IPS DF 6.9 (cell line): ENCODE results near the gene CACNA1C.

Experiments
- DNase-seq: peaks from one replicate; pipeline ENCODE4 v3.0.0-alpha.2; 2013; ENCODE audit warnings: low read depth, low spot score
- H3K27ac ChIP-seq: one replicate; pipeline ENCODE4 v1.5.1; 2013; ENCODE audit warnings: low read length, control low read depth
- H3K27me3 ChIP-seq: 2 replicates; pipeline ENCODE4 v1.6.1; 2013; ENCODE audit warnings: mild to moderate bottlenecking, low read length; ENCODE audit not compliant: control insufficient read depth, insufficient read depth
- H3K36me3 ChIP-seq: 2 replicates; pipeline ENCODE4 v1.6.1; 2013; ENCODE audit warnings: low read length; ENCODE audit not compliant: control insufficient read depth, insufficient read depth
- H3K4me1 ChIP-seq: 2 replicates; pipeline ENCODE4 v1.6.1; 2013; ENCODE audit warnings: low read length; ENCODE audit not compliant: control insufficient read depth, insufficient read depth
- H3K4me3 ChIP-seq: 2 replicates; pipeline ENCODE4 v1.5.1; 2013; ENCODE audit warnings: mild to moderate bottlenecking, low read length
- H3K9me3 ChIP-seq: 2 replicates; pipeline ENCODE4 v1.6.1; 2013; ENCODE audit warnings: low read length, inconsistent platforms; ENCODE audit not compliant: control insufficient read depth, insufficient read depth
- WGBS: extraction: QIAGEN DNeasy Blood & Tissue Kit; methylation state at CpG from one replicate; pipeline ENCODE4 v1.1.7; 2013; ENCODE audit warnings: mixed read lengths, missing lambda C conversion rate; ENCODE audit not compliant: insufficient read length, insufficient coverage; 5-methylcytosine and 5-hydroxymethylcytosine counted together

The CACNA1C gene

DNA sequence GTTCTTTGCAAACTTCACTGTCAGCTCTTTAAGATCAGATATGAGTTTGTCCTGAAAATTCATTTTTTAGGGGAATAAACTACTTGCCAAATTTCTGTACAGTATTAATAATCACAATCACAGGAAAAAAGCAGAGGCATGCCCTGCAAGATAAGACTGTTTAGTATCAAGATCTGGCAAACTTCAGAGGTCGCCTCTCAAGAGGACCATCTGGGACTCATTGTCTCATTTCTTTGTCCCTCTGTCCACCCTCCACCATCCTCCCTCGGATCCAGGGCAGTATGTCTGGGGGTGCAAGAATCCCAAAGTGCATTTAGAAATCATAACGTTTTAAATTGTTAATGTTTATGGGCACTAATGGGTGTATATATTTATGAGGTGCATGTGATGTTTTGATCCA is 509.6 kb downstream of the CACNA1C start:
- Histone ChIP-seq H3K9me3 (no peaks in the 10 kb centered on the region), H3K27ac (no peak overlapping the region), H3K27me3 (no peaks in the 10 kb centered on the region), H3K4me1 (no peaks in the 10 kb centered on the region), H3K4me3 (no peak overlapping the region), H3K36me3 (no peaks in the 10 kb centered on the region)
- no peak for DNase-seq
- no CpG with 5 or more reads among the region's 3 CpGs for WGBS

DNA sequence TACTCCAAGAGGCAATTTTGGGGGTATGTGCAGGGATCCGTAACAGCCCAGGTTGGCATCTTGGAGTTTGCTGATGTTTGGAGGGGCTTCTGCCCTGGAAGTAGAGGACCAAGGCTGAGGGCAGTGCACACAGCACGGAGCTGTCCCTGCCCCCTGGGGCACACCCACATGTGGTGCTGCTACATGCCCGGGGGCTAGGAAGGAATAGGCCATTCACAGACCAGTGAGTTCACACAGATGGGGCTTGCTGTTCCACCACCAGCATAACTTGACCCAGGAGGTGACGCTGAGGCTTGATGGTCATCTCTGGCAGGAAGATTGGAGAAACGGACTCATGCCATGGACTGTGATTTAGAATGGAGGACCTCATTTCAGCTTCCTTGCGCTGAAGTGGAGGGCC is 510.9 kb downstream of the CACNA1C start:
- H3K27me3 ChIP-seq: no peaks in the 10 kb centered on the region
- H3K36me3 ChIP-seq: no peaks in the 10 kb centered on the region
- no CpG with 5 or more reads among the region's 6 CpGs for WGBS

DNA sequence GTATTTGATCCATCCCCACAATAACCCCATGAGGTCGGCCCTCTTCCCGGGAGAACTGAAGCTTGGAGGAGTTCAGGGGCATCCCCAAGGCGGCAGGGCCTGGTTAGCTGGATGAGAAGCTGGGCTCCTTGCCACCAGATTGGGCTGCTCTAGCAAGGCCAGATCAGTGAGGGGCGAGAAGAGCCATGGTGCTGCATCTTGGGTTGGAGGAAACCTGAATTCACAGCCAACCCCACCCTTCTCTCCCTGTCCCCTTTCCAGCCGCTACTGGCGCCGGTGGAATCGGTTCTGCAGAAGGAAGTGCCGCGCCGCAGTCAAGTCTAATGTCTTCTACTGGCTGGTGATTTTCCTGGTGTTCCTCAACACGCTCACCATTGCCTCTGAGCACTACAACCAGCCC is 513.4 kb downstream of the CACNA1C start:
- Histone ChIP-seq H3K27me3 (no peaks in the 10 kb centered on the region), H3K9me3 (no peaks in the 10 kb centered on the region), H3K27ac (no peak overlapping the region), H3K4me1 (no peaks in the 10 kb centered on the region), H3K4me3 (no peak overlapping the region), H3K36me3 (no peaks in the 10 kb centered on the region)
- WGBS: no CpG with 5 or more reads among the region's 12 CpGs
- DNase-seq: no peak

More for the DNA sequence above, 510.9 kb downstream of the CACNA1C start:
- Histone ChIP-seq H3K27ac (no peak overlapping the region), H3K4me3 (no peak overlapping the region), H3K4me1 (no peaks in the 10 kb centered on the region), H3K9me3 (no peaks in the 10 kb centered on the region)
- no peak for DNase-seq

DNA sequence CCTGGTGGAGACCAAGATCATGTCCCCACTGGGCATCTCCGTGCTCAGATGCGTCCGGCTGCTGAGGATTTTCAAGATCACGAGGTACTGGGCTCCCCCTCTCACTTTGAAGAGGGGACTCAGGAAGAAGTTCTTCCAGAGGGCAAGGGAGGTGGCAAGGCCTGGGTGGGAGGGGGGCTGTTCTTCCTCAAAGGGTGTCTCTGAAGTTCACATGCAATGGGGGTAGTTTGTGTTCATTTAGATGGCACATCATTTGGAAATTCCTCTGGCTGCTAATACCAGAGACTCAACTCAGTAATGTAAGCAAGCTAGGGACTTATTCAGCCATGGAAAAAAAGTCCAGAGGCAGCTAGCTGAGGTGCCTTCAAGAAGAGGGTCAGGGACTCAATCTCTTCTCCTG is 514.9 kb downstream of the CACNA1C start:
- WGBS: no CpG with 5 or more reads among the region's 4 CpGs
- Histone ChIP-seq H3K4me3 (no peak overlapping the region), H3K9me3 (no peaks in the 10 kb centered on the region), H3K36me3 (no peaks in the 10 kb centered on the region), H3K27ac (no peak overlapping the region), H3K4me1 (no peaks in the 10 kb centered on the region), H3K27me3 (no peaks in the 10 kb centered on the region)
- DNase-seq: no peak

DNA sequence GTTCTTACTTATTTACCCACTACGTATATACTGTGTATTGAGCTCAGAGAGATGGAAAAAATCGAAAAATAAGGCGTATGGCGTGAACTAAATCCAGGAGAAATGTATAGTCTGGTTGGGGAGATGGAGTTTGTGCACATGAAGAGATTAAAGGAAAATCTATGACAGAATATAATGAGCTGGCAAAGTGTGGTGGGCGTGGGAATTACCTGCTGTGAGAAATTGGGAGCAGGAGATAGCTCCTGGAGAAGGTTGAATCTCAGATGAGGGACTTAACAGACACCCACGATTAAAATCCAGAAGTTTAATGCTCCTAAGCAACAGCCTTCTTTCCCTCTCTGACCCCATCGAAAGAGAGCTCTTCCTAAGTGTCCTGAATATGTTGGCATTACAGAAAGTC is 517.8 kb downstream of the CACNA1C start:
- H3K27ac ChIP-seq: no peak overlapping the region
- H3K4me1 ChIP-seq: no peaks in the 10 kb centered on the region
- WGBS: 100% methylated on average over 3 of the region's 7 CpGs
- no peak for DNase-seq
- no peak overlapping the region for H3K4me3 ChIP-seq
- H3K36me3 ChIP-seq: no peaks in the 10 kb centered on the region
- H3K9me3 ChIP-seq: no peaks in the 10 kb centered on the region
- no peaks in the 10 kb centered on the region for H3K27me3 ChIP-seq

DNA sequence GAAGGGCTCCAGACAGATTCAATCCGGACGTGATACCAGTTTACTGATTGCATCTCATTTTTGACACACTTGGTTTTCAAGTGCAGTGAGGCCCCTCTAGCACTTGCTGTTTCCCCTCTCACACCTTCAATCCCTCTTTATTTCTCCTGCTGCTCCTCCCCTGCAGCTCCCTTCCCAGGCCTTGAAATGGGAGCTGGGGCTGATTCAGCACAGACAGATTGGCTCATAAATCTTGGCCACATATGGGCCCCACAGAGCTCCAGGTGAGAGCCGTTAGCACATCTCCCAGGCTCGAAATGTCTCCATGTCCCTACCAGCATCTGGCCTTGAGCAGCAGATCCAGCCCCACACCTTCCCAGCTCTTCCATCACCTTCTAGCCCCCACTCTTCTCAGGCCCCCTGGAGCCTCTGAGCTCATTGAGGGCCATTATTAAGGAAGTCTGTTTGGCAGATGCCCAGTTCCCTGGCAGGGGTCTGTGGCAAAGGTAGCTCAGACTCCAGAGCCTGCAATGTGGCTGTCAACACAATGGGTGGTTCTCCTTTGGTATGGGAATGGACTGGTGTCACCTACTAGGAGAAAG is 521.7 kb downstream of the CACNA1C start:
- no peaks in the 10 kb centered on the region for H3K4me1 ChIP-seq
- no CpG with 5 or more reads among the region's 4 CpGs for WGBS
- H3K27me3 ChIP-seq: no peaks in the 10 kb centered on the region

DNA sequence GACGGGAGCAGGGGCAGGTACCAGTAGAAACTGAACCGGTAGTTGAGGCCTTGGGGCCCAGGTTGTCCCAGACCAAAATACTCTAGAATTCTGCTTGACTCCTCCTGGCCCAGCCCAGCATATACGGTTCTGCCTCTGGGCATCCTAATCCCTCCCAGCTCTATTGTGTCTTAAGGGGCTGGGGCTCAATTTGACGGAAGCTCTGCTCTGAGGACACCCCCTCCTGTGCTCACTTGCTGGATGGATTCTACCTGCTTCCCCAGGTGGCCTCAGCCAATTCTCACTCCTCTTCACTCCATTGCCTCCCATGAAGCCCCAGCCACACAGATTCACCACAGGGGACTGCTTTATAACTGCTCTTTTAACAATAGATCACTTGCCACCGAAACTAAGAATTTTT is 522.5 kb downstream of the CACNA1C start:
- Histone ChIP-seq H3K4me1 (no peaks in the 10 kb centered on the region), H3K9me3 (no peaks in the 10 kb centered on the region), H3K4me3 (no peak overlapping the region), H3K27ac (no peak overlapping the region), H3K36me3 (no peaks in the 10 kb centered on the region), H3K27me3 (no peaks in the 10 kb centered on the region)
- WGBS: no CpG with 5 or more reads among the region's 5 CpGs
- no peak for DNase-seq

More for the DNA sequence above, 521.7 kb downstream of the CACNA1C start:
- Histone ChIP-seq H3K27ac (no peak overlapping the region), H3K36me3 (no peaks in the 10 kb centered on the region), H3K9me3 (no peaks in the 10 kb centered on the region), H3K4me3 (no peak overlapping the region)
- no peak for DNase-seq

DNA sequence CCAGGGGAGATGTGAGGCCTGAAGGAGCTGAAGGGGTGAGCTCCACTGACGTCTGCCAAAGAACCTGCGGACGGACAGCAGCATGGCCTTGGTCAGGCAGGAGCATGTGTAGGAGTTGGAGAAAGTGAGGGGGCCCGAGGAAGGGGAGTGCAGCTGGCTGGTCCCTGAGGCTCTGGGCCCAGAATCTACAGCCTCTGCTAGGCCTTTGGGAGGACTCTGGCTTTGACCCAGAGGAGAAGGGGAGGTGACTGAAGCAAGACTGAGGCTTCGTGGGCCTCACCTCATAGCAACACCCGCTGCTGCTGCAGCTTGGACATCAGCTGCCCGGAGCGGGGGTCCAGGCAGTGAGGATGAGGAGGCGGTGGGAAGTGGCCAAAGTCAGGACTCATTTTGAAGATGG is 525.4 kb downstream of the CACNA1C start:
- H3K4me1 ChIP-seq: peaks cover under 1% of the 10 kb centered on the region; the same call in 1 of the 2 replicates
- peaks cover under 1% of the 10 kb centered on the region; the same call in 1 of the 2 replicates for H3K27me3 ChIP-seq
- WGBS: no CpG with 5 or more reads among the region's 9 CpGs
- no peak overlapping the region for H3K4me3 ChIP-seq
- H3K36me3 ChIP-seq: no peaks in the 10 kb centered on the region
- no peaks in the 10 kb centered on the region for H3K9me3 ChIP-seq
- H3K27ac ChIP-seq: no peak overlapping the region
- DNase-seq: no peak

DNA sequence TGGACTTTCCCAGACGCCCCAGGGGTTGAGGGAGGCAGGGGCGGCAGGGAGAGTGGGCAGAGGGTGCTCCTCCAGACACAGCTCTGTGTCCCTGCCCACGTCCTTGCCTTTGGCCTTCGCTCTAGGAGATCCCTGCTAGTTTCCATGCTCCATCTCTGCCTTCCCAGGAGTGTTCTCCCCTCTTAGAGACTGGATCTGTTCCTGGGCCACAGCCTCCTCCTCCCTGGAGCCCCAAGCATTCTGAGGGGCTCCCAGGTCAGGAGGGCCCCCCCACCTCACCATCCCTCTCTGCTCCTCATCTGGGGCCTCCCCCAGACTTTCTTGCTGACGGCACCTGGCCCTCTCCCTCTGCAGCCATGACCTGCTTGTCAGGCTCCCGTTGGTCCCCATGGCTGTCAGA is 526.0 kb downstream of the CACNA1C start:
- no peak overlapping the region for H3K27ac ChIP-seq
- H3K36me3 ChIP-seq: no peaks in the 10 kb centered on the region
- H3K4me3 ChIP-seq: no peak overlapping the region
- DNase-seq: no peak
- no CpG with 5 or more reads among the region's 6 CpGs for WGBS
- H3K4me1 ChIP-seq: peaks cover 2% of the 10 kb centered on the region; the same call in 1 of the 2 replicates
- H3K9me3 ChIP-seq: no peaks in the 10 kb centered on the region
- peaks cover 5% of the 10 kb centered on the region; the same call in 1 of the 2 replicates for H3K27me3 ChIP-seq

DNA sequence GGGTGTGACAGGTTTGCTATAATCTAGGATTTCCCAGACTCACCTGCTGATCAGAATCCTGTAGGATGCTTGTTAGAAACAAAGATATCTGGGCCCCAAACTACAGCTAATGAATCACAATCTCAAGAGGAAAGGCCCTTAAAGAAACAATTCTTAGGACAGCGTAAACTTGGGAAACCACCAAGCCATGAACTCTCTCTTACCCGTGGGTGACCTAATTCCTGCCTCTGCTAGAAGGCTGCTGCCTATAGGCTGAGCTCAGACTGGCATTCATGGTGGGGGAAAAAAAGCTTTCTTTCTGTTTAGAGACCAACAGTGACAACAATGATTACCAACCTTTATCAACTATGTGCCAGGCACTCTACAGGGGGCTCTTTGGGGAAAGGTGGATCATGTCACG is 528.0 kb downstream of the CACNA1C start:
- Histone ChIP-seq H3K27ac (no peak overlapping the region), H3K27me3 (peaks cover 5% of the 10 kb centered on the region; the same call in 1 of the 2 replicates), H3K4me1 (peaks cover 2% of the 10 kb centered on the region; the same call in 1 of the 2 replicates), H3K4me3 (no peak overlapping the region), H3K36me3 (no peaks in the 10 kb centered on the region), H3K9me3 (no peaks in the 10 kb centered on the region)
- no CpG with 5 or more reads among the region's 3 CpGs for WGBS
- DNase-seq: no peak
